Esophagus squamous epithelium (tissue), 4 donors: ENCODE measurements around the gene MYBPC1.

ENCODE experiments used
- POLR2A ChIP-seq, 4 donors: fragments of 450-650 bp; IDR thresholded peaks; one replicate each; pipeline ENCODE4 v1.6.1; 2017; ENCODE audit warnings: antibody characterized with exemption in 4 of 4, mild to moderate bottlenecking in 4 of 4, moderate library complexity in 3 of 4
- TF ChIP-seq, protein P1 (sequence below), 6 experiments: fragments of 450-650 bp in 4 of 6; fragments of 200-600 bp in 2 of 6; sonication (generic) in 2 of 6; IDR thresholded peaks; one replicate each; pipeline ENCODE4 v1.5.1; 2016 to 2019; ENCODE audit warnings: antibody characterized with exemption in 6 of 6, mild to moderate bottlenecking in 4 of 6, moderate library complexity in 4 of 6

DNA sequence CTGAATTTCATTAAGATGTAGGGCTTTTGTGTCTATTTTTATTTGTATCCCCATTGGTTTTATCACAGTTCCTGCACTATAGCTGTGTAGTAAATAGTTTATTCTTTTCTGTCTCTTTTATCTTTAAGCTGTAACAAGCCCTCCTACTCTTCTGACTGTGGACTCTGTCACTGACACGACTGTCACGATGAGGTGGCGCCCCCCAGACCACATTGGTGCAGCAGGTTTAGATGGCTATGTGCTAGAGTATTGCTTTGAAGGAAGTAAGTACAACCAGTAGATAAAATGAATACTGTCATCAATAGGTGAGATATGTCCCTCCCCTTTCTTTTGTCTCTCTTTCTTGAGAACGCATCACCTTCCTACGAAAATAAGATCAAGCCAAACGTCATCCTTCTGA is 68.5 kb downstream of the MYBPC1 start:
- no peak for TF ChIP-seq POLR2A (IDR thresholded peaks at IDR 0.05)
- TF ChIP-seq, protein P1, sequence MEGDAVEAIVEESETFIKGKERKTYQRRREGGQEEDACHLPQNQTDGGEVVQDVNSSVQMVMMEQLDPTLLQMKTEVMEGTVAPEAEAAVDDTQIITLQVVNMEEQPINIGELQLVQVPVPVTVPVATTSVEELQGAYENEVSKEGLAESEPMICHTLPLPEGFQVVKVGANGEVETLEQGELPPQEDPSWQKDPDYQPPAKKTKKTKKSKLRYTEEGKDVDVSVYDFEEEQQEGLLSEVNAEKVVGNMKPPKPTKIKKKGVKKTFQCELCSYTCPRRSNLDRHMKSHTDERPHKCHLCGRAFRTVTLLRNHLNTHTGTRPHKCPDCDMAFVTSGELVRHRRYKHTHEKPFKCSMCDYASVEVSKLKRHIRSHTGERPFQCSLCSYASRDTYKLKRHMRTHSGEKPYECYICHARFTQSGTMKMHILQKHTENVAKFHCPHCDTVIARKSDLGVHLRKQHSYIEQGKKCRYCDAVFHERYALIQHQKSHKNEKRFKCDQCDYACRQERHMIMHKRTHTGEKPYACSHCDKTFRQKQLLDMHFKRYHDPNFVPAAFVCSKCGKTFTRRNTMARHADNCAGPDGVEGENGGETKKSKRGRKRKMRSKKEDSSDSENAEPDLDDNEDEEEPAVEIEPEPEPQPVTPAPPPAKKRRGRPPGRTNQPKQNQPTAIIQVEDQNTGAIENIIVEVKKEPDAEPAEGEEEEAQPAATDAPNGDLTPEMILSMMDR (IDR thresholded peaks at IDR 0.05), result no peak
